B cell (primary cell): ENCODE results near the gene ANKS1B. TPM values are rescaled to one million over a fixed set of nuclear protein-coding genes. Genes with fewer than 3 reads are reported as not detected.
"Not testable (repeated sequence)": the region's sequence is repeated elsewhere in the genome, so short reads cannot be mapped to it uniquely, and the experiment has no call there.

Experiments used
- ATAC-seq: fragments of 200-7000 bp; cut with Tn5 transposase; one replicate; pipeline ENCODE4 v1.10.0; 2021; ENCODE audit warnings: low read depth, mild to moderate bottlenecking, moderate number of reproducible peaks, moderate library complexity
- CTCF ChIA-PET: fragments of 350-600 bp; sonication (Branson Sonifier 250); formaldehyde crosslinking; loops from one replicate; lab custom pipeline; 2021; ENCODE audit warnings: antibody characterized with exemption, inconsistent platforms; lab: Charles Lee
- POLR2A ChIA-PET: fragments of 350-600 bp; sonication (Branson Sonifier 250); formaldehyde crosslinking; loops from one replicate; lab custom pipeline; 2021; ENCODE audit warnings: antibody characterized with exemption; lab: Charles Lee
- DNase-seq: peaks from one replicate; pipeline ENCODE4 v3.0.0; 2013
- H2AFZ ChIP-seq: 2 replicates; pipeline ENCODE4 v1.6.1; 2012; ENCODE audit warnings: mild to moderate bottlenecking, low read depth, low read length; ENCODE audit not compliant: insufficient read depth, poor library complexity, severe bottlenecking
- H3K27ac ChIP-seq, 2 donors: 1 replicate in 1 of 2; 2 replicates in 1 of 2; pipeline ENCODE4 v1.5.1; 2012 to 2013; ENCODE audit warnings: low read length in 2 of 2, mild to moderate bottlenecking in 2 of 2, moderate library complexity in 1 of 2
- H3K27me3 ChIP-seq, 4 experiments: fragments of 200-600 bp in 1 of 4; sonication (generic) in 1 of 4; replicated peaks in 1 of 4; 1 replicate in 2 of 4; 2 replicates in 2 of 4; pipeline versions ENCODE4 v1.6.1 to v1.7.0; 2013 to 2016; ENCODE audit warnings: low read length in 3 of 4, mild to moderate bottlenecking in 2 of 4, mixed read lengths in 1 of 4, moderate library complexity in 1 of 4; ENCODE audit not compliant: insufficient read depth in 4 of 4, control insufficient read depth in 3 of 4; ENCODE audit errors: control extremely low read depth in 1 of 4
- H3K36me3 ChIP-seq, 2 experiments: replicated peaks in 1 of 2; 1 replicate in 1 of 2; 2 replicates in 1 of 2; pipeline versions ENCODE4 v1.6.1 to v1.7.1; 2013; ENCODE audit warnings: low read length in 1 of 2; ENCODE audit not compliant: insufficient read depth in 2 of 2, control insufficient read depth in 1 of 2; ENCODE audit errors: control extremely low read depth in 1 of 2, extremely low read depth in 1 of 2
- H3K4me1 ChIP-seq, 2 donors: fragments of 200-600 bp in 1 of 2; sonication (generic) in 1 of 2; 1 replicate in 1 of 2; 2 replicates in 1 of 2; pipeline versions ENCODE4 v1.5.1 to v1.6.1; 2013 to 2017; ENCODE audit warnings: low read length in 2 of 2; ENCODE audit not compliant: control insufficient read depth in 2 of 2, insufficient read depth in 2 of 2
- H3K4me2 ChIP-seq: replicated peaks from 2 replicates; pipeline ENCODE3; 2012; ENCODE audit warnings: mild to moderate bottlenecking, low read depth, low read length; ENCODE audit not compliant: poor library complexity, severe bottlenecking
- H3K4me3 ChIP-seq, 5 experiments: fragments of 200-600 bp in 1 of 5; sonication (generic) in 1 of 5; 1 replicate in 3 of 5; 2 replicates in 2 of 5; pipeline versions ENCODE4 v1.5.1 to v1.7.0; 2011 to 2016; ENCODE audit warnings: low read length in 4 of 5, mild to moderate bottlenecking in 4 of 5, low read depth in 2 of 5, control low read depth in 1 of 5, moderate library complexity in 1 of 5; ENCODE audit not compliant: insufficient read depth in 1 of 5; ENCODE audit errors: control extremely low read depth in 1 of 5, extremely low read depth in 1 of 5
- H3K79me2 ChIP-seq: fragments of 200-600 bp; sonication (generic); one replicate; pipeline ENCODE4 v1.6.0; 2016; ENCODE audit warnings: low read length; ENCODE audit not compliant: control insufficient read depth, insufficient read depth
- H3K9ac ChIP-seq: fragments of 200-600 bp; sonication (generic); 2 replicates; pipeline ENCODE4 v1.6.1; 2017; ENCODE audit warnings: mild to moderate bottlenecking, low read length, moderate library complexity
- H3K9me3 ChIP-seq, 3 donors: one replicate each; pipeline versions ENCODE4 v1.6.1 to v1.7.1; 2013; ENCODE audit warnings: low read length in 2 of 3; ENCODE audit not compliant: control insufficient read depth in 2 of 3, insufficient read depth in 1 of 3; ENCODE audit errors: control extremely low read depth in 1 of 3
- H4K20me1 ChIP-seq: 2 replicates; pipeline ENCODE4 v1.6.0; 2012; ENCODE audit warnings: mild to moderate bottlenecking, low read length; ENCODE audit not compliant: insufficient read depth, control insufficient read depth, poor library complexity, severe bottlenecking
- H3K27ac Mint-ChIP-seq: one replicate; pipeline ENCODE4 v1.8.0; 2021; ENCODE audit warnings: mixed read lengths
- H3K27me3 Mint-ChIP-seq: one replicate; pipeline ENCODE4 v1.8.0; 2021; ENCODE audit warnings: mixed read lengths
- H3K4me1 Mint-ChIP-seq: one replicate; pipeline ENCODE4 v1.8.0; 2021; ENCODE audit warnings: mixed read lengths
- H3K4me3 Mint-ChIP-seq: one replicate; pipeline ENCODE4 v1.8.0; 2021; ENCODE audit warnings: mixed read lengths
- H3K9me3 Mint-ChIP-seq: one replicate; pipeline ENCODE4 v1.8.0; 2022; ENCODE audit warnings: mixed read lengths; ENCODE audit not compliant: insufficient read depth
- EZH2 ChIP-seq: IDR thresholded peaks from 2 replicates; pipeline ENCODE4 v1.6.1; 2012; ENCODE audit warnings: borderline replicate concordance, low read depth, mild to moderate bottlenecking, moderate library complexity, low read length; ENCODE audit not compliant: insufficient read depth, poor library complexity, severe bottlenecking
- WGBS: methylation state at CpG from one replicate; pipeline ENCODE4 v1.1.5; 2013; ENCODE audit warnings: missing lambda C conversion rate; ENCODE audit not compliant: insufficient coverage; 5-methylcytosine and 5-hydroxymethylcytosine counted together
- intact Hi-C: fragments of 100-400 bp; cut with micrococcal nuclease; formaldehyde crosslinking; loops from one replicate; pipeline ENCODE4 v1.10.0; 2022
- polyA plus RNA-seq: library from polyadenylated mRNA; depleted of rRNA; stranded (reverse); fragments of >200 nt; gene quantifications from 2 replicates; pipeline ENCODE4 v1.2.3, GENCODE V29; 2012
- total RNA-seq, 2 donors: library from RNA; stranded (reverse); fragments of 120-200 nt in 1 of 2; gene quantifications; 1 replicate in 1 of 2; 2 replicates in 1 of 2; pipeline versions ENCODE4 v1.2.3 to v1.2.4, GENCODE V29; 2013 to 2022
- TF ChIP-seq, protein P1 (sequence below): fragments of 200-600 bp; IDR thresholded peaks from one replicate; pipeline ENCODE4 v1.8.0; 2022; ENCODE audit warnings: antibody characterized with exemption, mild to moderate bottlenecking

The ANKS1B gene
- total and polyA plus RNA-seq, 2 donors (not counting 1 experiment from before 2014, with no cell fraction given), result not detected

DNA sequence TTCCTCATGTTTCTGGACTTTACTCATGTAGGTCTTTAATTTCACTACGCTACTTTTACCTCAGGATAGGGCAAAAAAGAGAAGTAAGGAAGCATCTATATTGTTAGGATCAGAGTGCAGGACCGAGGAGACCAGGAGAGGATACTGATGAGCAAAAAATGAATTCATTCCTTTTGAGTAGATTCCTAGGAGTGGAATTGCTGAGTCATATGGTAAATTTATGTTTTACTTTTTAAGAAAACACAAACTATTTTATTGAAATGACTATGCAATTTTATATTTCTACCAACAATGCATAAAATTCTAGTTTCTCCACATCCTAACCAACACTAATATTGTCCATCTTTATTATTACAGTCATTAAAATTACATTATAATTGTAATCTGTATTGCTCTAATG, 388.0 kb downstream of the ANKS1B start:
- WGBS, result no CpG with 5 or more reads among the region's 2 CpGs
- Histone ChIP-seq H3K4me2 (no peak overlapping the region), H2AFZ (no peak overlapping the region), H3K27ac (no peak overlapping the region), H3K79me2 (no peaks in the 10 kb centered on the region), H3K4me3 (no peak overlapping the region), H3K4me1 (no peaks in the 10 kb centered on the region), H3K9me3 (no peaks in the 10 kb centered on the region), H3K36me3 (no peaks in the 10 kb centered on the region), H4K20me1 (no peaks in the 10 kb centered on the region), H3K9ac (no peak overlapping the region), H3K27me3 (no peaks in the 10 kb centered on the region)
- Mint-ChIP-seq H3K4me3 (no peak overlapping the region), H3K9me3 (no peaks in the 10 kb centered on the region), H3K4me1 (peaks cover 4% of the 10 kb centered on the region), H3K27ac (no peak overlapping the region), H3K27me3 (no peaks in the 10 kb centered on the region)
- CTCF ChIA-PET, result no interaction called here
- ATAC-seq, result no peak
- POLR2A ChIA-PET, result no interaction called here
- no peak for DNase-seq
- intact Hi-C loops, result no loop called here
- TF ChIP-seq, protein P1, sequence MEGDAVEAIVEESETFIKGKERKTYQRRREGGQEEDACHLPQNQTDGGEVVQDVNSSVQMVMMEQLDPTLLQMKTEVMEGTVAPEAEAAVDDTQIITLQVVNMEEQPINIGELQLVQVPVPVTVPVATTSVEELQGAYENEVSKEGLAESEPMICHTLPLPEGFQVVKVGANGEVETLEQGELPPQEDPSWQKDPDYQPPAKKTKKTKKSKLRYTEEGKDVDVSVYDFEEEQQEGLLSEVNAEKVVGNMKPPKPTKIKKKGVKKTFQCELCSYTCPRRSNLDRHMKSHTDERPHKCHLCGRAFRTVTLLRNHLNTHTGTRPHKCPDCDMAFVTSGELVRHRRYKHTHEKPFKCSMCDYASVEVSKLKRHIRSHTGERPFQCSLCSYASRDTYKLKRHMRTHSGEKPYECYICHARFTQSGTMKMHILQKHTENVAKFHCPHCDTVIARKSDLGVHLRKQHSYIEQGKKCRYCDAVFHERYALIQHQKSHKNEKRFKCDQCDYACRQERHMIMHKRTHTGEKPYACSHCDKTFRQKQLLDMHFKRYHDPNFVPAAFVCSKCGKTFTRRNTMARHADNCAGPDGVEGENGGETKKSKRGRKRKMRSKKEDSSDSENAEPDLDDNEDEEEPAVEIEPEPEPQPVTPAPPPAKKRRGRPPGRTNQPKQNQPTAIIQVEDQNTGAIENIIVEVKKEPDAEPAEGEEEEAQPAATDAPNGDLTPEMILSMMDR, result no peak
- no peak for TF ChIP-seq EZH2

DNA sequence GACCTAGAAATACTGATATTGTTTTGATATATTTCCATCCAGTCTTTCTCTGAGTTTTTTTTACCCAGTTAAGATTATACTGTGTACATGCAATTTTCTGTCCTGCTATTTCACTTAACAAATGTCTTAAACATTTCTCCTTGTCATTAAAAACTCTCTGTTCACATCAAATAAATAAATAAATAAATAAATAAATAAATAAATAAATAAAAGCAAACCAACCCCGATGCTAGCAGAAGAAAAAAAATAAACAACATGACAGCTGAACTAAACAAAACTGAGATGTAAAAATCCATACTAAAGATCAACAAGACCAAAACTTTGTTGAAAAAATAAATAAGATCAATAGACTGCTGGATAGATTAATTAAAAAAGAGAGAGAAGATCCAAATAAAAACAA, 407.6 kb downstream of the ANKS1B start:
- CTCF ChIA-PET, H3K4me3 Mint-ChIP-seq, H3K79me2 ChIP-seq, H4K20me1 ChIP-seq, H3K4me2 ChIP-seq, H3K9ac ChIP-seq, POLR2A ChIA-PET, H3K27me3 ChIP-seq, H3K9me3 ChIP-seq, H3K27ac ChIP-seq, H3K4me1 Mint-ChIP-seq, H3K9me3 Mint-ChIP-seq, ATAC-seq, intact Hi-C loops, H3K36me3 ChIP-seq, H2AFZ ChIP-seq, H3K4me3 ChIP-seq, DNase-seq, H3K27me3 Mint-ChIP-seq, H3K4me1 ChIP-seq, H3K27ac Mint-ChIP-seq: not testable (repeated sequence)
- no CpG with 5 or more reads among the region's 1 CpG for WGBS
